Sigmoid colon (tissue), 7 donors: ENCODE data around the gene TRANK1. TPM values are rescaled to one million over a fixed set of nuclear protein-coding genes. Genes with fewer than 3 reads are reported as not detected.
"Not testable (repeated sequence)": the region's sequence is repeated elsewhere in the genome, so short reads cannot be mapped to it uniquely, and the experiment has no call there.

Experiments used
- DNase-seq: peaks from one replicate; pipeline ENCODE4 v3.0.0-alpha.2; 2019
- H3K27ac ChIP-seq, 4 donors: fragments of 200-600 bp; sonication (generic); one replicate each; pipeline ENCODE4 v1.5.1; 2016 to 2019; ENCODE audit warnings: mild to moderate bottlenecking in 1 of 4
- H3K27me3 ChIP-seq, 3 donors: fragments of 200-600 bp; sonication (generic); one replicate each; pipeline ENCODE4 v1.5.1; 2019; ENCODE audit warnings: mild to moderate bottlenecking in 1 of 3
- H3K36me3 ChIP-seq, 4 donors: fragments of 200-600 bp; sonication (generic); one replicate each; pipeline ENCODE4 v1.5.1; 2016 to 2019
- H3K4me1 ChIP-seq, 4 donors: fragments of 200-600 bp; sonication (generic); one replicate each; pipeline ENCODE4 v1.5.1; 2017 to 2019
- H3K4me3 ChIP-seq, 4 donors: fragments of 200-600 bp; sonication (generic); one replicate each; pipeline ENCODE4 v1.5.1; 2017 to 2019; ENCODE audit warnings: mild to moderate bottlenecking in 2 of 4, moderate library complexity in 1 of 4
- H3K9me3 ChIP-seq, 4 donors: fragments of 200-600 bp in 3 of 4; sonication (generic) in 3 of 4; one replicate each; pipeline versions ENCODE4 v1.5.1 to v1.6.1; 2013 to 2019
- CTCF ChIP-seq, 4 experiments: fragments of 450-650 bp in 3 of 4; fragments of 200-600 bp in 1 of 4; IDR thresholded peaks; one replicate each; pipeline ENCODE4 v1.5.1; 2016 to 2019; ENCODE audit warnings: antibody characterized with exemption in 4 of 4, mild to moderate bottlenecking in 3 of 4, moderate library complexity in 2 of 4
- EP300 ChIP-seq, 4 donors: sonication (generic); formaldehyde crosslinking; IDR thresholded peaks; one replicate each; pipeline ENCODE4 v1.6.1; 2017; ENCODE audit warnings: antibody characterized with exemption in 4 of 4
- POLR2A ChIP-seq, 2 donors: fragments of 450-650 bp; IDR thresholded peaks; one replicate each; pipeline ENCODE4 v1.6.1; 2016; ENCODE audit warnings: antibody characterized with exemption in 2 of 2, mild to moderate bottlenecking in 2 of 2, moderate library complexity in 2 of 2
- POLR2AphosphoS5 ChIP-seq, 4 donors: sonication (generic); formaldehyde crosslinking; IDR thresholded peaks; one replicate each; pipeline ENCODE4 v1.6.1; 2017; ENCODE audit warnings: antibody characterized with exemption in 4 of 4
- WGBS, 2 donors: extraction: QIAGEN DNeasy Blood & Tissue Kit; methylation state at CpG; one replicate each; pipeline ENCODE4 v1.1.7; 2013; 5-methylcytosine and 5-hydroxymethylcytosine counted together
- intact Hi-C: fragments of 100-400 bp; cut with DNase I; formaldehyde crosslinking; loops from one replicate; pipeline ENCODE4 v1.15.1; 2023
- polyA plus RNA-seq, 3 donors: library from polyadenylated mRNA; stranded (reverse); fragments of 200-250 nt; gene quantifications; one replicate each; pipeline ENCODE4 v1.2.3, GENCODE V29; 2013
- total RNA-seq, 4 donors: library from RNA; depleted of rRNA; stranded (reverse); fragments of >200 nt; gene quantifications; one replicate each; pipeline ENCODE4 v1.1.0, GENCODE V29; 2016
- donor health status: healthy with polysubstance abuse.
- donor health status: Bipolar disorder and iron deficiency.
- donor health status: healthy.

The TRANK1 gene
- total and polyA plus RNA-seq, 7 donors: 8.6 to 36.4 (median 21.7) TPM

- H3K4me1 ChIP-seq: no peaks in the 10 kb centered on the region
- H3K27ac ChIP-seq: no peak overlapping the region
- no peak for TF ChIP-seq POLR2A (IDR thresholded peaks at IDR 0.05)
- no peak for TF ChIP-seq CTCF (IDR thresholded peaks at IDR 0.05)
- no peak for TF ChIP-seq EP300 (IDR thresholded peaks at IDR 0.05)
- TF ChIP-seq POLR2AphosphoS5 (IDR thresholded peaks at IDR 0.05): no peak
- H3K27me3 ChIP-seq: no peaks in the 10 kb centered on the region
- intact Hi-C loops: no loop called here
- DNase-seq: no peak
- no peaks in the 10 kb centered on the region for H3K9me3 ChIP-seq
- H3K4me3 ChIP-seq: no peak overlapping the region
- WGBS, 2 donors: 73 to 74% methylated on average over 3 of the region's 3 CpGs
- no peaks in the 10 kb centered on the region for H3K36me3 ChIP-seq
Measured at GRCh38 chr3:36965440-36965839, 20.6 kb upstream of the TRANK1 start.

- intact Hi-C loops: no loop called here
- DNase-seq: no peak
- Histone ChIP-seq H3K4me3 (no peak overlapping the region), H3K36me3 (no peaks in the 10 kb centered on the region), H3K27me3 (no peaks in the 10 kb centered on the region), H3K4me1 (no peaks in the 10 kb centered on the region), H3K27ac (no peak overlapping the region), H3K9me3 (no peaks in the 10 kb centered on the region)
- no peak for TF ChIP-seq POLR2AphosphoS5 (IDR thresholded peaks at IDR 0.05)
- no peak for TF ChIP-seq CTCF (IDR thresholded peaks at IDR 0.05)
- TF ChIP-seq POLR2A (IDR thresholded peaks at IDR 0.05): no peak
- no peak for TF ChIP-seq EP300 (IDR thresholded peaks at IDR 0.05)
Measured at GRCh38 chr3:36964817-36965216, 20.0 kb upstream of the TRANK1 start.

GRCh38 chr3:36964331-36964730 is 19.5 kb upstream of the TRANK1 start:
- no peaks in the 10 kb centered on the region for H3K9me3 ChIP-seq
- no peak overlapping the region for H3K27ac ChIP-seq
- 91 to 94% methylated on average over 1 of the region's 1 CpG for WGBS, 2 donors
- H3K36me3 ChIP-seq: no peaks in the 10 kb centered on the region
- TF ChIP-seq POLR2AphosphoS5 (IDR thresholded peaks at IDR 0.05): no peak
- TF ChIP-seq EP300 (IDR thresholded peaks at IDR 0.05): no peak
- TF ChIP-seq CTCF (IDR thresholded peaks at IDR 0.05): no peak
- TF ChIP-seq POLR2A (IDR thresholded peaks at IDR 0.05): no peak
- H3K4me1 ChIP-seq: no peaks in the 10 kb centered on the region
- H3K4me3 ChIP-seq: no peak overlapping the region
- H3K27me3 ChIP-seq: no peaks in the 10 kb centered on the region
- no peak for DNase-seq
- intact Hi-C loops: no loop called here

- intact Hi-C loops: not testable (repeated sequence)
- WGBS, 2 donors: 97 to 98% methylated on average over 7 of the region's 7 CpGs
Measured at GRCh38 chr3:36963008-36963407, 18.2 kb upstream of the TRANK1 start.

GRCh38 chr3:36960502-36960901 is 15.6 kb upstream of the TRANK1 start:
- no peak for TF ChIP-seq EP300 (IDR thresholded peaks at IDR 0.05)
- no peak for TF ChIP-seq POLR2A (IDR thresholded peaks at IDR 0.05)
- TF ChIP-seq POLR2AphosphoS5 (IDR thresholded peaks at IDR 0.05): no peak
- TF ChIP-seq CTCF (IDR thresholded peaks at IDR 0.05): no peak
- Histone ChIP-seq H3K36me3 (no peaks in the 10 kb centered on the region), H3K27ac (no peak overlapping the region), H3K27me3 (no peaks in the 10 kb centered on the region), H3K4me1 (peaks cover 0 to 11% (median 4%) of the 10 kb centered on the region in 4 donors), H3K9me3 (no peaks in the 10 kb centered on the region), H3K4me3 (no peak overlapping the region)
- intact Hi-C loops: no loop called here
- WGBS, 2 donors: 91 to 94% methylated on average over 4 of the region's 4 CpGs
- DNase-seq: no peak

More at GRCh38 chr3:36963008-36963407, 18.2 kb upstream of the TRANK1 start:
- not testable (repeated sequence) for H3K27me3 ChIP-seq, H3K4me3 ChIP-seq, DNase-seq, H3K27ac ChIP-seq, H3K9me3 ChIP-seq, H3K4me1 ChIP-seq, H3K36me3 ChIP-seq
